Hepatocyte (in vitro differentiated cells): ENCODE data around the gene SLCO1B1.

Source experiments
- EZH2phosphoT487 ChIP-seq: fragments of 200-600 bp; sonication (generic); IDR thresholded peaks from one replicate; pipeline ENCODE4 v1.6.1; 2018; ENCODE audit warnings: antibody characterized with exemption, mild to moderate bottlenecking, low read depth, moderate library complexity; ENCODE audit not compliant: unreplicated experiment, severe bottlenecking
- TF ChIP-seq, protein P1 (sequence below): fragments of 200-600 bp; sonication (generic); IDR thresholded peaks from 2 replicates; pipeline ENCODE4 v1.5.1; 2016; ENCODE audit warnings: antibody characterized with exemption, mild to moderate bottlenecking; ENCODE audit not compliant: poor library complexity

DNA sequence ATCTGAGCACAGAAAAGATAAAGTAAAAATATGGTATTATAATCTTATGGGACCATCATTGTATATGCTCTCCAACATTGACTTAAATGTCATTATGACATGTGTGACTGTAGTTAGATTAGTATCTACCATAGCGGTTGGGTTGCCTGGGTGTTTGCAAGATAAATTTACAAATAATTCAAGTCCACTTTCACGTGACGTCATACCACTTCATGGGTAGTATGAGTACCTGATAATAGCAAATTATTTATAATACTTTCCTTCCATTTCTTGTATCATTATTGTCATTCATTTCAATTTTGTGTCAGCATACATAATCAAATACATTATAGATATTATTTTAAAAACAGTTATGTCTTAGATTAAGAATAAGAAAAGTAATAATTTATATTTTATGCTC, 20.2 kb downstream of the SLCO1B1 start:
- TF ChIP-seq, protein P1, sequence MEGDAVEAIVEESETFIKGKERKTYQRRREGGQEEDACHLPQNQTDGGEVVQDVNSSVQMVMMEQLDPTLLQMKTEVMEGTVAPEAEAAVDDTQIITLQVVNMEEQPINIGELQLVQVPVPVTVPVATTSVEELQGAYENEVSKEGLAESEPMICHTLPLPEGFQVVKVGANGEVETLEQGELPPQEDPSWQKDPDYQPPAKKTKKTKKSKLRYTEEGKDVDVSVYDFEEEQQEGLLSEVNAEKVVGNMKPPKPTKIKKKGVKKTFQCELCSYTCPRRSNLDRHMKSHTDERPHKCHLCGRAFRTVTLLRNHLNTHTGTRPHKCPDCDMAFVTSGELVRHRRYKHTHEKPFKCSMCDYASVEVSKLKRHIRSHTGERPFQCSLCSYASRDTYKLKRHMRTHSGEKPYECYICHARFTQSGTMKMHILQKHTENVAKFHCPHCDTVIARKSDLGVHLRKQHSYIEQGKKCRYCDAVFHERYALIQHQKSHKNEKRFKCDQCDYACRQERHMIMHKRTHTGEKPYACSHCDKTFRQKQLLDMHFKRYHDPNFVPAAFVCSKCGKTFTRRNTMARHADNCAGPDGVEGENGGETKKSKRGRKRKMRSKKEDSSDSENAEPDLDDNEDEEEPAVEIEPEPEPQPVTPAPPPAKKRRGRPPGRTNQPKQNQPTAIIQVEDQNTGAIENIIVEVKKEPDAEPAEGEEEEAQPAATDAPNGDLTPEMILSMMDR, result no peak
- TF ChIP-seq EZH2phosphoT487, result no peak
